OCI-LY3 (cell line): ENCODE data around the gene IL22.

Experiments used
- EZH2phosphoT487 ChIP-seq: fragments of 200-600 bp; shearing (Covaris generic); IDR thresholded peaks from 2 replicates; pipeline ENCODE4 v1.6.1; 2018; ENCODE audit warnings: antibody characterized with exemption, mixed run types, low read depth
- TF ChIP-seq, protein P1 (sequence below): fragments of 200-600, 300-600 bp; sonication (generic); IDR thresholded peaks from 2 replicates; pipeline ENCODE4 v1.5.1; 2014; ENCODE audit warnings: antibody characterized with exemption, low read length, low read depth

DNA sequence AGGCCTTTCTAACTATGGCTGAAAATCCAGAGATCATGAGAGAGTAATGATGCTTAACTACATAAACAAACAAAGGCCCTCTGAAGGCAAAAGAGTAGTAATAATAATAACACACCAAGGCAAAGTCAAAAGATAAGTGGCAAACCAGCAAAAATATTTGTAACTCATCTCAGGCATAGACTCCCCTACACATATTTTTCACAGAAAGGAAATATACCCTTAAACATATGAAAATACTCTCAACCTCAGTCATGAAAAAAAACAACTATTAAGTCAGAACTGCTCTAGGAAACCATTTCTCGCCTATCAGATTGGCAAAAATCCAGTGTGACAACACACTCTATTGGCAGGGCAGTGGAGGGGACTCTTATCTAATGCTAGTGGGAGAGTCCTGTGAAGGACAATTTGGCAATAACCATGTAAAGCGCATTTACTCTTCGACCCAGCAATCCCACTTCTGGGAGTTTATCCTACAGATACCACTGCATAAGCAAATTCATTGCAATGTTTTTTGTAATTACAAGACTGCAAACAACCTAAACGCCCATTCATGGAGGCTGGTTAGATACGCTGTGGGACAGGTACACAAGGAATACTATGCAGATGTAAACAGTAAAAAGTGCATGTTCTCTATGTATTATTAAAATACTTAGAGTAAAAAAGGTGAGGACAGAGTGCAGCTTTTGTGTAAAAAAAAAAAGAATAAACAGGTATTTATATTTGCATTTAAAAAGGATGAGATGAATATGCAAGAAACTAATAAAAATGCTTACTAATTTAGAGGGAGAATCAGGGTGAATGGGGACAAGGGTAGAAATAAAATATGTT, 26.0 kb upstream of the IL22 start:
- TF ChIP-seq, protein P1, sequence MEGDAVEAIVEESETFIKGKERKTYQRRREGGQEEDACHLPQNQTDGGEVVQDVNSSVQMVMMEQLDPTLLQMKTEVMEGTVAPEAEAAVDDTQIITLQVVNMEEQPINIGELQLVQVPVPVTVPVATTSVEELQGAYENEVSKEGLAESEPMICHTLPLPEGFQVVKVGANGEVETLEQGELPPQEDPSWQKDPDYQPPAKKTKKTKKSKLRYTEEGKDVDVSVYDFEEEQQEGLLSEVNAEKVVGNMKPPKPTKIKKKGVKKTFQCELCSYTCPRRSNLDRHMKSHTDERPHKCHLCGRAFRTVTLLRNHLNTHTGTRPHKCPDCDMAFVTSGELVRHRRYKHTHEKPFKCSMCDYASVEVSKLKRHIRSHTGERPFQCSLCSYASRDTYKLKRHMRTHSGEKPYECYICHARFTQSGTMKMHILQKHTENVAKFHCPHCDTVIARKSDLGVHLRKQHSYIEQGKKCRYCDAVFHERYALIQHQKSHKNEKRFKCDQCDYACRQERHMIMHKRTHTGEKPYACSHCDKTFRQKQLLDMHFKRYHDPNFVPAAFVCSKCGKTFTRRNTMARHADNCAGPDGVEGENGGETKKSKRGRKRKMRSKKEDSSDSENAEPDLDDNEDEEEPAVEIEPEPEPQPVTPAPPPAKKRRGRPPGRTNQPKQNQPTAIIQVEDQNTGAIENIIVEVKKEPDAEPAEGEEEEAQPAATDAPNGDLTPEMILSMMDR, result no peak
- no peak for TF ChIP-seq EZH2phosphoT487
